HG03064 (cell line): ENCODE data around the gene HS2ST1.
A peak's percentile ranks its signal among the peaks of the same experiment; 100 is the strongest.

Source experiments
- ATAC-seq: cut with Tn5 transposase; IDR thresholded peaks from one replicate; pipeline ENCODE4 v1.9.1; 2021; ENCODE audit warnings: low read depth; ENCODE audit not compliant: unreplicated experiment

HS2ST1 gene

GRCh38 chr1:87131809-87132283 lies 217.4 kb downstream of the HS2ST1 start:
- peak; percentile 98 for ATAC-seq

GRCh38 chr1:87132284-87132870 lies 217.9 kb downstream of the HS2ST1 start:
- peak; percentile 21 for ATAC-seq

DNA sequence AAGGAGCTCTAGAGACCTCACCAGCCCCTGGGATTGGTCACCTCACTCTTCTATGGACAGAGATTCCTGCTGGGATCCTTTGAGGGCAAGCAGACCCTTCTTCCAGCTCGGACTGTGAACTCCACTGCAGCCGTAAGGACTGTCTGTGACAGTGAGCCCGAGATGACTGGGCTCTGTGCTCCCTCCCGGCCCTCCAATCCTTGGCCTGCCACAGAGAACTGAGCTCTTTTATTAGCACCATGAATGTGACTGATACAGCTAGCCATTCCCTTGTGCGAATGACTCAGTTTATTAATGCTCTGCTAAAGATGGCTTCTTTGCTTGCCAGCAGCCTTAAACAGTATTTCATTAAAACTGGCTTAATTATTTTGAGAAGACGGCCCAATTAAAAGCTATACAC lies 219.6 kb downstream of the HS2ST1 start:
- ATAC-seq, result no peak

- no peak for ATAC-seq
Measured at GRCh38 chr1:87134625-87135328, 220.3 kb downstream of the HS2ST1 start.

DNA sequence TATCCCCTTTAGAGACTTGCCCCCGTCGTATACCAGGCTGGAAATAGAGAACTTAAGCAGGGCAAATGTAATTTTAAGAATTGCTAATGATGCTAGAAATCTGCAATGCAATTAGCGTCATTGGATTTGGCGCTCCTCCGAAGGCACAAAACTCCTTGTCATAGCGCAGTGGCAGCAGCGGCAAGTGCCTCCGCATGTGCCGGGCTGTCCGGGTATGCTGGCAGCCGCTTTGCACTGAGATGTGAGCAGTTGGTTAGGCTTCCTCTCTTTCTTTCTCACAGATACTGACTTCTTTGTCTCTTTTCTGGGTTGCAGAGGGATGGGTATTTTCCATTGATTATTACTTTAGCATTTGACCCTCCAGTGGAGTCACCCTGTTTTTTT lies 220.9 kb downstream of the HS2ST1 start:
- ATAC-seq, result no peak

DNA sequence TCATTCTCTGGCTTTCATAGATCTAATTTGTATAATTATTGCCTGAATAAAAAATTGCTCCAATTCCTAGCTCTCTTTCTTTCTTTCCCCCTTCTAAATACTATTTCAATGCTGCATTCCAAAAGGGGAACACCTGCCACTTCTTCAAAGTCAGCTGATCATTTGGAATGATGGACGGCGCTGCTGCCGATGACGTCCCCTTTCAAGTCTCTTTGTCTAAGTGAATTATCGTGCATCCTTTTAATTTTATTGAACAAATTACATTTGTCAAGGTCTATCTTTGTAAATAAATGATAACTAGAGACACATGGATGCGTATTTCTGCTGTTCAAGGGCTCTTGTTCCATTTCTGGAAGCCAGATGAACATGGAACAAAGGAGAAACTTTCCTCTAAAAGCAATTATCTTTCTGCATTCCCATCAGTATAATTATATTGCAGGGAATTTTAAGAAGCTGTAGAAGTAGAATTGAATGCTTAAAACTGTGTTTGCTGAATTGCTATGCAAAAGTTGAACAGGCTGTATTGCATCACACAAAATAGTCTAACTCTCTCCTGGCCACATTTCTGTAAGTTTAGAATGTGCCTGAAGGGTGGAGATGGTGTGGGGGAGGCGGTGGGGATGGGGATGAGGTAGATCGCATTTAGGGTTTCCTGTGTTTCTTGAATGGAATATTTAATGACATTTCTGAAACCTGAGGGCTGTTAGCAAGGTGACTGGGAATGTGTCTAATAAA lies 222.3 kb downstream of the HS2ST1 start:
- ATAC-seq, result no peak

DNA sequence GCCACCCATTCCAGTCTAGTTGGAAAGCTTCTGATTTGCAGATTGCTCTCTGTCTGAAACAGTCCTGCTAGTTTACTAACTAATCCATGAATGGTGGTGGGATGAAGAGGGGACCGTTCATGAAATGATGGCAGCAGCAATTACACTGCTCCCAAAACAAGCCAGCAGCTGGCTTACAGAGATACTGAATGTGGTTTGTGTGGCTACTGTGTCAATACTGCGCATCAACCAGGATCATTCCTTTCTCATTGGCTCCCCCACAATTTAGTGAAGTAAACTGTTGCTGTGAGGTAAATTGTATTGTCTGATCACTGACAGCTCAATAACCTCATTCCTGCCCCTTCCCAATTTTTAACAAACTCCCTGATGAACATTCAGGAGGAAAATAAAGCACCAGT lies 222.9 kb downstream of the HS2ST1 start:
- ATAC-seq, result no peak

GRCh38 chr1:87140831-87141540 lies 226.6 kb downstream of the HS2ST1 start:
- ATAC-seq, result no peak

- no peak for ATAC-seq
Measured at GRCh38 chr1:87141556-87141955, 227.1 kb downstream of the HS2ST1 start.

- ATAC-seq, result no peak
Measured at GRCh38 chr1:87143413-87144135, 229.1 kb downstream of the HS2ST1 start.

GRCh38 chr1:87144316-87144895 lies 230.0 kb downstream of the HS2ST1 start:
- no peak for ATAC-seq

DNA sequence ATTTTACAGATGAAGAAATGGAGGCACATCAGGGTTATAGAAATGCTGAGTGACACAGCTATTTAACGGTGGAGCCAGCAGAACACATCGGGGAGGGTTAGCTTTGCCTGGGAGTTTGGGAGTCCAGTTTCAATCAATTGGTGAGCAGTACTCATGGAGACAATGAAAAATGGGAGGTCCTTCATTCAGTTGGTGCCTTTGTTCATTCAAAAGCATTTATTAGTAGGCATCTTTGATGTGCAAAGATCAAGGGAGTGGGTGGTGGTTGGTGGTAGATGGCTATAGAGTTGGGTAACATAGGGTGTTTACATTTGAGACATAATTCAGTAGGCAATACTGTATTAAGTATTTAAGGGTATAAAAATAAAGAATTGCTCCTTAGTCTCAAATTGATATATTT lies 230.5 kb downstream of the HS2ST1 start:
- no peak for ATAC-seq

GRCh38 chr1:87146538-87146937 lies 232.1 kb downstream of the HS2ST1 start:
- ATAC-seq, result no peak

GRCh38 chr1:87146986-87147385 lies 232.6 kb downstream of the HS2ST1 start:
- ATAC-seq, result no peak

DNA sequence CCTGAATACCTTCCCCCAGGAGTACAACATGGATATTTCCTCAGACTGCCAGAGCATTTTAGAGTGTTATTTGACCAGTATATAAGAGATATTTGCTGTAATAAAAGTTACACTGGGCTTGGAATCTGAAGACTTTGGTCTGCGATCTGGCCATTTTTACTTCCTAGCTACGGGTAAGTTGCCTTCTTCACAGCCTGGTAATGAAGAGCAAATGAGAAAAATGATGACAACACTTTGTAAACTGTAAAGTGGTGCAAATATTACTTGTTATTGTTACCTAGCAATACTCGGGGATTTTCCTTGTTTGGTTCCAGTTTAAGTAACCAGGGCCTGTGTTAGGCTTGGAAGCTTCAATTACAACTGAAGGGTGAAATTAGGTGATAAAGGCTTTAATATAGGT lies 233.4 kb downstream of the HS2ST1 start:
- ATAC-seq, result no peak

DNA sequence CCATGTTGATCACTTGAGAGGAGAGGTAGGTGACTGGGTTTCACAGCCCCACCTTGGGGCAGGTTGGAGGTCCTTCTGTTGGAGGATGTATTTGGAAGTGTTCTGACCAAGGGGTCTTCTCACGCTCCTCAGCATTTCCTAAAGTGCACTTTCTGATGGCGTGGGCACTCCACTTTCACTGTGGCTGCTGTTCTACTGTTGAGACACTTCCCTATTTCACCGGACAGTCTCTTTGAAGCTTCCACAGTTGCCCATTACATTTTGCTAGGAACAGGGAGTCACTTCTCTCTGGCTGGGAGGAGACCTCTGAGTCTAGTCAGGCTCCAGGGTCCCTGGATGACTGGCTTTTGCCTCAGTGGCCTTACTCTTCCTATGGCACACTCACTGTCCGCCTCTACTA lies 234.2 kb downstream of the HS2ST1 start:
- ATAC-seq, result no peak

GRCh38 chr1:87149241-87150041 lies 235.0 kb downstream of the HS2ST1 start:
- ATAC-seq, result no peak

DNA sequence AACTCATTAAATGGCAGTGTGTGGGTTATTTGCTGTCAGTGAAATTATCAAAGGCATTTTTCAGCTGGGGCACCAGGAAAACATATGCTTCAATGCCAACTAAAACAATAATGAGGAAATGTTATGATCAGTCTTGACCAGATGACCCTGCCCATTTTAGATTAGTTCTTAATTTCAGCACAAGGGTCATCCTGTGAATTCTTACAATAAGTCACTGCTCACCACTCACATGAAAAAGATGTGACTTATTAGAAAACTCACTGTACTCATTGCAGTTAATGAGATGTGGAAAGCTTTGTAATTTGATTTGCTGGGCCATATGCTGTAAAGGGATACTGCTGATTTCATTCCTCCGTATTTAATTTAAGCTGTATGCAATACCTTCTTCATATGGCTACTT lies 235.7 kb downstream of the HS2ST1 start:
- no peak for ATAC-seq
